GM19455 (cell line): ENCODE data around the gene PLCB1.
A peak's percentile ranks its signal among the peaks of the same experiment; 100 is the strongest.

Experiments used
- ATAC-seq: cut with Tn5 transposase; IDR thresholded peaks from one replicate; pipeline ENCODE4 v1.9.1; 2021; ENCODE audit not compliant: unreplicated experiment

PLCB1 gene

DNA sequence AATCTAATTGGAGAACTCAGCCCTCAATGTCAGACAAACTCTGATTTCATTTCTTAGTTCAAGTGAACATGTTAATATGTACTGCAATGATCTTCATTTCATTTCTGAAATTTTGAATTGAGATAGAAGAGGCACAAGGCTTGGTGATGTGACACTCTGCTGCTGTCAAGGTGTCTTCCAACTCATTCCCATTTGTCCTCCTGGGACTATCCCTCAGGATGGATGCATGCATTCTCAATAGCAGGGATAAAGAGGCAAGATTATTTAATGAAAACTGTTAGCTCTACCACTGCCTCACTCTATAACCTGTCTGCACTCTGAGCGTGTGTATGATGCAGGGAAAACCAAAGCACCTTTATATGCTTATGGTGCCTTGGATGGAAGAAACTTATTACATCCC lies 78.7 kb downstream of the PLCB1 start:
- ATAC-seq, result no peak

- no peak for ATAC-seq
Observed at GRCh38 chr20:8212286-8212685, 80.2 kb downstream of the PLCB1 start.

DNA sequence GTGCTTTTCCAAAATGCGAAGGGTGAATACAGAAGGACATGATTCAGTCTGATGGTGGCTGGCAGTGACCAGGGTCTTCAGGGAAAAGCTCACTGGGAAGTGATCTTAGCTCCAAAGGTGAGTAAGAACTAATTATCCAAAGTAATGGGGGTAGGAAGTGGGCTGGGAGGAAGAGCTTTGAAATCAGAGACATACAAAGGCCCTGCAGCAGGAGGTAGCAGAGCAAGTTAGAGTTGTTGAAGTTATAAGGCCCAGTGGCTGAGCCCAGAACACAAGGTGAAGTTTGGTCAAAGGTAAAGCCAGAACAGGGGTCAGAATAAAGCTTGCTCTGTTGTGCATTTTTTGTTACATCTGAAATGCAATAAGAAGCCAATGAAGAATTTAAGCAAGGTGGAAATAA lies 81.2 kb downstream of the PLCB1 start:
- no peak for ATAC-seq

DNA sequence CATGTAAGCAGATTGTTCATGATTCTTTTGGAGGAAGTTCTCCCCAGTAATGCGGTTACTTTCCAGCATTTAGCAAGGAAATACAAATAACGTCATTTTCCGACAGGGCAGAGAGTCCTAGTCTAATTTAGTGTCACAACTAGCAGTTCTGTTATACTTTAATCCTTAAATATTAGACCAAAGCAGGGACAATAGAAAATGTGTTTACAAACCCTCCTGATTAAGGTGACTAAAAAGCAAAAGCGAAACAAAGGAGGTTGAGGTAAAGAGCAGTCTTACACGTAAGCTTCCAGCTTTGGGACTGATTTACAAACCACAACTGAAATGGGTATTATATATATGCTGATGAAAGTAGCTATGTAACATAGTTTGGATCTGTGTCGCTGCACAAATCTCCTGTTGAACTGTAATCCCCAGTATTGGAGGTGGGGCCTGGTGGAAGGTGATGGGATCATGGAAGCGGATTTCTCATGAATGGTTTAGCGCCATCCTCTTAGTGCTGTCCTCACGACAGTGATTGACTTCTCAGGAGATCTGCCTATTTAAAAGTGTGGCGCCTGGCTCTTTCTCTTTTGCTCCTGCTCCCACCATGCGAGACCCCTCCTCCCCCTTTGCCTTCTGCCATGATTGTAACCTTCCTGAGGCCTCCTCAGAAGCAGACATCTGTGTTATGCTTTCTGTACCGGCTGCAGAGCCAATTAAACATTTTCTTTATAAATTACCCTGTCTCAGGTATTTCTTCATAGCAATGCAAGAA lies 81.9 kb downstream of the PLCB1 start:
- peak; percentile 68 for ATAC-seq

DNA sequence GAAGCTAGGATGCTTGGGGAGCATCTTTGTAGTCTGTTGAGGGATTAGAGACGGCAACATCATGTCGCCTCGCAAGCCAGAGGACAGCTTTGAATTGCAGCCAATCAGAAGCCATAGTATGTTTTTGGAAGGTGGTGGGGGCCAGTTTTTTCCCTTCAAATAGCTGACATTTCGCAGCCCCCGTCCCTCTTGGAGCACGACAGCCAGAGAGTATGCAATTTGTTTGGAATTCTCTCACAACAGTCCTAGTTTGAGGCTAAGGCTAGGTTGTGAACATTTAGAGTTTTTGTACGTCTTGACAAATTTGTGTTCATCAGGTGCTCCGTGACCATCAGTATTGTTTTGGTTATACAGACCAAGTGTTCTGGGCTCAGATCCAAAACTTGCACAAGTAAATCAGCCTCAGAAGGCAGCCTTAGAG lies 83.3 kb downstream of the PLCB1 start:
- ATAC-seq, result no peak

DNA sequence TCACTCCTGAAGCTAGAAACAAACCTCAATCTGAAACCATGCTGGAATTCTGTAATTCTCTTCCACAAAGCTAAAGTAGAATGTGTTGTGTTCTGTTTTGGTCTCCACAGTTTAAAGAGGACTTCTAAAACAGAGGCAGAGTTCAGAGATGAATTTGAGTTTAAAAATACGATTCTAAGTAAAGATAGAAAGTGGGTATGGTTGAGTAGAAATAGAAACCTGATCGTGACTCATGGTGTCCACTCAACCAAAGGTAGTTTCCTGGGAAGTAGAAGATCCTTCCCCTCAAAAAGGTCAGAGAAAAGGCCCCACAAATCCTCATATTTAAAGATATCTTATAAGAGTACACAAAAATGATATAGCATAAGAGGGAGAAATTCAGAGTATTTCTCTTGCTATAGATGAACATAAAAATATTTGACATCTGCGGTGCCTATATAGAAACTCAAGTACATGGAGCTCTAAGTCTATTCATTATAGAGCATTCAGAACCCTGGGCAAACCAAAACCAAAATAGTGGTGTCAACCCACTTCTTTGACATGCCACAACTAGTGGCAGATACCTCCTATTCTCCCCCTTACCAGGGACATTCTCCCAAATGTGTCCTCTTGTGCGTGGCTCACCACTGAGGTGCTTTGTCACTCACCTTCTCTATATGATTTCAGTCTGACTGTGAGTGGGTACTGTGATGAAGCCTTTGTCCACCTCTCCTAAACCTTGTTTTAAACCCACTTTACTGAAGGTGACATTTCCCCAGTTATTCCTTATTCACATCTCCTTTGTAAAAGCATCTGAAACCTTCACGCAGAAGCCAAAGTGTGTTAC lies 84.5 kb downstream of the PLCB1 start:
- ATAC-seq, result no peak

GRCh38 chr20:8218861-8219260 lies 86.8 kb downstream of the PLCB1 start:
- no peak for ATAC-seq

GRCh38 chr20:8219403-8219802 lies 87.3 kb downstream of the PLCB1 start:
- ATAC-seq, result no peak

DNA sequence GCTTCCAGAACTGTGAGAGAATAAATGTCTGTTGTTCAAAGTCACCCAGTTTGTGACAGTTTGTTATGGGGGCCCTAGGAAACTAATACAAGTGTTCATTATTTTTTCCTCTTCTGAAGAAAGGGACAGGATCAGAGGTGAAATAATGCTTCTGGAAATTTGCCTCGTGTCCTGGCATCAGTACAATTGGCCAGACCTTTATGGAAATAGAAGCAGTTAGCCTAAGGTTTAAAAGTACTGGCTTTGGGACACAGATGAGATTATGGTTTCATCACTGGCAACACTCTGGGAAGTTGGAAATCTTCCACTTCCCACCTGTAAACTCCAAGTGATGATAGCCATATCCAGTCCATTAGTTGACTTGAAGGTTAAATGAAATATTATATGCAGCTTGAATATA lies 88.7 kb downstream of the PLCB1 start:
- no peak for ATAC-seq

- peak; percentile 56 for ATAC-seq
Observed at GRCh38 chr20:8221887-8222419, 89.9 kb downstream of the PLCB1 start.

DNA sequence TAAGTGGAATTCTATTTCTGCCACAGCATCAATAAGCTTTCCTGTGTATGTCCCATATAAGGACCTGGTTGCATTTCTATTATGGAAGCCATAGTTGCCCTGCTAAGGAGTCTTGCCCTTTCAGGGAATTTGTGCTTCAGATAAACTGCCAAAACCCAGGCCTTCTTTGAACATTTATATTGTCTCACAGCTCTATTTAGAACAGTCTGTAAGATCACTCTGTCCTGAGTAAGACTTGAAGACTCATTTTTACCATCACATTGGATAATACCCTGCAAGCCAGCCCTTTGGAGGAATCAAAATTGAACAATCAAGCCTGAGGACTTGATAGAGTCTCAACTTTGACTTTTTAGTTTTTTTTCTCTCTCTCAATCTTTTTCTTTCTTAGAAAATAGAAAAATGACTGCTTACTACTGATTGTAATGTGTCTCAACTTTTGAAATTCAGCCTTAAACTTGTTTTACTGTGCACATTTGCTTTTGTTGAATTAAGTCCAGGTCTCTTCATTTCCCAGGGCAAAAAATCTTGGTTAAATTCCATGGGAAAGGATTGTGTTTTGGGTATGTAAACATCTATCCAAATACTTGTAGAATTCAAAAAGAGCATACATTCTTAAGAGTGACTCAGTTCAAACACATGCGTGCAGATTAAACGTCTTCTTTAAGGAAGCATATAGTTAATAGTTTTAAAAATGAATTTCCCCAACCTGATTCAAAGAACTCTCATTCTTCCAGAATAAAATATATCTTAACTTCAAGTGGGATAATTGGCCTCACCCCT lies 91.2 kb downstream of the PLCB1 start:
- ATAC-seq, result no peak

- no peak for ATAC-seq
Observed at GRCh38 chr20:8225658-8226057, 93.6 kb downstream of the PLCB1 start.

DNA sequence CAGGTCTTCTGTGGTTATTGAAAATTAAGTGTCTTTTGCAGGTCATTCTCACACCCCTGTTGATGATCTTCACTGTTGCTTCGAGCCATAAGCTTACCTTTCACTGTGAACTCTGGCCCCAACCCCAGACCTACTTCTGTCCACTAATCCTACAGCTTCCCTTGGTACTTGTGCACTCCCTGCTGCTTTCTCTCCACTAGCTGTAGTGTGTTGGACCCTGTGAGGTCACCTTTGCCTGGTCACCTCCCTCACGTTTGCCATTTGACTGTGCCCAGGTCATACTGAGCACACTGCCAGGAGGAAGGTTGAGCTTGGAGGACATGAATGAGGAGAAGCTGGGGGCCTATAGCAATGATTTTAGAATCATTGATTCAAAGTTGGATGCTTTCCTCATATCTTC lies 94.0 kb downstream of the PLCB1 start:
- no peak for ATAC-seq

DNA sequence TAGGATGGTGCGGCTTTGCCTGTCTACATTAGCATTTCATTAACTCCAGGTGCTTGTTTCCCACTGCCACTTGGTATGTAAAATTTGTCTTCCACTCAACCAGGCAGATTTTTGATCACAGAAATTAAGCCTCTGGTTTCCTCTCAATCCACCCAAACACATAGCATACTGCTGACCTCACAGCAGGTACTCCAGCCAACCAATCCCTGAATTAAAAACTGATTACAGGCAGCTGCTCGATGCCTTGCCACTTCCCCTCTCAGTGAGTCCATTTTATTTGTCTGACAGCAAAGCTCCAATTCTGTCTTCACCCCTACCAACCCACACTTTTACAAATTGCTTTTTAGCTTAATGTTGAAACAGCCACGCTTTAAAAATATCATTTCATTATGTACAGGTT lies 95.2 kb downstream of the PLCB1 start:
- ATAC-seq, result no peak

GRCh38 chr20:8228315-8228714 lies 96.2 kb downstream of the PLCB1 start:
- peak; percentile 52 for ATAC-seq

GRCh38 chr20:8229090-8229489 lies 97.0 kb downstream of the PLCB1 start:
- no peak for ATAC-seq

DNA sequence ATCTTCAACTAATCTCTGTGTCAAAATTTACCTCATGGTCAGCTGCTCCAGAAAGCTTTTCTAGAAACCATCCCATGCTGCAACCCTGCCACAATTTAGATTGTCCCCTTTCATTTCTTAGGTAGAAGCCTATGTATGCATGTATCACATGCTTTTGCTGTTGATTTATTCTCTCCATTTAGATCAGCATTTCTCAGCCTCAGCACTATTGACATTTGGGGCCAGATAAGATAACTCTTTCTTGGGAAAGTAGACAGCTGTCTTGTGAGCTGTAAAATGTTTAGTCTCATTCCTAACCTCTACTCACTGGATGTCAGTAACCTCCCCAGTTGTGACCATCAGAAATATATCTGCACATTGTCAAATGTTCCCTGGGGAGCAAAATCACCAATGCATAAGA lies 99.0 kb downstream of the PLCB1 start:
- ATAC-seq, result no peak

DNA sequence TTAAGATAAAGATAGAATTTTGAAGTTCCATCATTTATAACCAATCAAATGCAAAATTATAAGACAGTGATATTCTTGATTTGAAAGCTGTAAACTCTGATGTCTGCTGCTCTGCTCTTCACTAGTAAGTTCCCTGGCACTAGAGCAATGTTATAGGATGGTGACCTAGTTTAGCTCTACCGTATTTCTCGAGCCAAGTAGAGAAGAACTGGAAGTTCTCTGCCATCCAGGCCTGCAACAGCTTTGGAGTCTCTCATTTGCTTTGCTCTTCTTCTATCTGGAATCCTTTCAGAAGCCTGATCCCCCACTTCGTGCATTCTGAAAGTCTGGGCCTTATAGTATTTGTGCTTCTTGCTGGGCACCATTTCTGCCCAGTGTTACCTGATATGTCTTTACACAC lies 100.3 kb downstream of the PLCB1 start:
- no peak for ATAC-seq

- no peak for ATAC-seq
Observed at GRCh38 chr20:8234580-8234979, 102.5 kb downstream of the PLCB1 start.

DNA sequence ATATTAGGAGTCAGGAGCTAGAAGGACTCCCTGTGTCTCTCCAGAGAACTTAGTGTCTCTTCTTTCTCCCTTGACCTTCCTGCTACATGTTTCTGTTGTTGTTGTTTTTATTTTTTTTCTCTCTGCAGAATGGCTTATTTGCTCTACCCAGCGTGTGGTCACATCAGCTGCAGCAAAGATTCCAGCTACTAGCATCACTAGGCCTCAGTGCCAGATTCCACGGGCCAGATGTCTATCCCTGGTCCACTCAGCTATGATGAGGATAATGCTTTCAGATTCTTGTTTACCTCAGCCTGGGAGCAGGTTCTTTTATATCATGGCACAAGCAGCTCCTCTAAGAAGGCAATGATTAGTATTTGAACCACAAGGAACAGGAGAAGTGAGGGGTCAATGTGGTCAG lies 110.0 kb downstream of the PLCB1 start:
- ATAC-seq, result no peak
